ENCODE measurements around the gene PLEKHA4.
A peak's percentile ranks its signal among the peaks of the same experiment; 100 is the strongest.
"Not testable (repeated sequence)": the region's sequence is repeated elsewhere in the genome, so short reads cannot be mapped to it uniquely, and the experiment has no call there.

Gene PLEKHA4

GRCh38 chr19:48887861-48888612 is 19.6 kb upstream of the PLEKHA4 start:
- no peak for DNase-seq (ENCODE audit: low read depth)

GRCh38 chr19:48883726-48884125 is 15.3 kb upstream of the PLEKHA4 start:
- DNase-seq (ENCODE audit: low read depth), result no peak

GRCh38 chr19:48881741-48882657 is 13.6 kb upstream of the PLEKHA4 start:
- no peak for DNase-seq (ENCODE audit: low read depth)

GRCh38 chr19:48879696-48880095 is 11.3 kb upstream of the PLEKHA4 start:
- DNase-seq (ENCODE audit: low read depth), result not testable (repeated sequence)

GRCh38 chr19:48879025-48879637 is 10.7 kb upstream of the PLEKHA4 start:
- no peak for DNase-seq (ENCODE audit: low read depth)

- no peak for DNase-seq (ENCODE audit: low read depth)
Measured at GRCh38 chr19:48878196-48879024, 10.0 kb upstream of the PLEKHA4 start.

GRCh38 chr19:48877855-48878195 is 9.4 kb upstream of the PLEKHA4 start:
- DNase-seq (ENCODE audit: low read depth), result no peak

- DNase-seq (ENCODE audit: low read depth), result peak; percentile 46
Measured at GRCh38 chr19:48876043-48876981, 7.9 kb upstream of the PLEKHA4 start.

- no peak for DNase-seq (ENCODE audit: low read depth)
Measured at GRCh38 chr19:48874303-48875135, 6.1 kb upstream of the PLEKHA4 start.

GRCh38 chr19:48873476-48874302 is 5.3 kb upstream of the PLEKHA4 start:
- no peak for DNase-seq (ENCODE audit: low read depth)

GRCh38 chr19:48872884-48873475 is 4.6 kb upstream of the PLEKHA4 start:
- peak; percentile 62 for DNase-seq (ENCODE audit: low read depth)

- peak; percentile 99 for DNase-seq (ENCODE audit: low read depth)
Measured at GRCh38 chr19:48872182-48872883, 3.9 kb upstream of the PLEKHA4 start, which contains the start of gene PPP1R15A. TSS of gene PPP1R15A (plus strand) at chr19:48872421. CDS start at chr19:48873234, 813 bp downstream.

- DNase-seq (ENCODE audit: low read depth), result not testable (repeated sequence)
Measured at GRCh38 chr19:48871471-48872181, 3.2 kb upstream of the PLEKHA4 start.

GRCh38 chr19:48870048-48870447 is 1.6 kb upstream of the PLEKHA4 start:
- no peak for DNase-seq (ENCODE audit: low read depth)

GRCh38 chr19:48867746-48868113 is 687 bp downstream of the PLEKHA4 start:
- no peak for DNase-seq (ENCODE audit: low read depth)

GRCh38 chr19:48867123-48867745 is 1.2 kb downstream of the PLEKHA4 start:
- no peak for DNase-seq (ENCODE audit: low read depth)

GRCh38 chr19:48866692-48867091 is 1.7 kb downstream of the PLEKHA4 start:
- DNase-seq (ENCODE audit: low read depth), result no peak

Measured in activated T-cell treated with anti-CD3 and anti-CD28 coated beads for 48 hours (primary cell).